WERI-Rb-1 (cell line): ENCODE measurements around the gene DNM2.

Source experiments
- DNase-seq: peaks from one replicate; pipeline ENCODE4 v3.0.0-alpha.2; 2020
- H3K27ac ChIP-seq: fragments of 250-450 bp; sonication (Bioruptor Pico); 2 replicates; pipeline ENCODE4 v1.5.1; 2020; ENCODE audit warnings: mild to moderate bottlenecking, moderate library complexity
- H3K27me3 ChIP-seq: fragments of 250-450 bp; sonication (Bioruptor Pico); 2 replicates; pipeline ENCODE4 v1.5.1; 2021; ENCODE audit warnings: mild to moderate bottlenecking, low read depth, moderate library complexity; ENCODE audit not compliant: insufficient read depth, severe bottlenecking
- H3K36me3 ChIP-seq: fragments of 250-450 bp; sonication (Bioruptor Pico); 2 replicates; pipeline ENCODE4 v1.5.1; 2020; ENCODE audit warnings: mild to moderate bottlenecking, moderate library complexity
- H3K4me3 ChIP-seq: 2 replicates; pipeline ENCODE4 v1.5.1; 2011; ENCODE audit warnings: low read depth, mild to moderate bottlenecking, control low read depth, low read length
- H3K9me3 ChIP-seq: fragments of 250-450 bp; sonication (Bioruptor Pico); 2 replicates; pipeline ENCODE4 v1.5.1; 2021; ENCODE audit warnings: mild to moderate bottlenecking, moderate library complexity; ENCODE audit not compliant: severe bottlenecking
- TF ChIP-seq, protein P1 (sequence below): IDR thresholded peaks from 2 replicates; pipeline ENCODE4 v1.5.1; 2011; ENCODE audit warnings: low read depth, mild to moderate bottlenecking, control low read depth, inconsistent platforms, low read length

Gene DNM2

DNA sequence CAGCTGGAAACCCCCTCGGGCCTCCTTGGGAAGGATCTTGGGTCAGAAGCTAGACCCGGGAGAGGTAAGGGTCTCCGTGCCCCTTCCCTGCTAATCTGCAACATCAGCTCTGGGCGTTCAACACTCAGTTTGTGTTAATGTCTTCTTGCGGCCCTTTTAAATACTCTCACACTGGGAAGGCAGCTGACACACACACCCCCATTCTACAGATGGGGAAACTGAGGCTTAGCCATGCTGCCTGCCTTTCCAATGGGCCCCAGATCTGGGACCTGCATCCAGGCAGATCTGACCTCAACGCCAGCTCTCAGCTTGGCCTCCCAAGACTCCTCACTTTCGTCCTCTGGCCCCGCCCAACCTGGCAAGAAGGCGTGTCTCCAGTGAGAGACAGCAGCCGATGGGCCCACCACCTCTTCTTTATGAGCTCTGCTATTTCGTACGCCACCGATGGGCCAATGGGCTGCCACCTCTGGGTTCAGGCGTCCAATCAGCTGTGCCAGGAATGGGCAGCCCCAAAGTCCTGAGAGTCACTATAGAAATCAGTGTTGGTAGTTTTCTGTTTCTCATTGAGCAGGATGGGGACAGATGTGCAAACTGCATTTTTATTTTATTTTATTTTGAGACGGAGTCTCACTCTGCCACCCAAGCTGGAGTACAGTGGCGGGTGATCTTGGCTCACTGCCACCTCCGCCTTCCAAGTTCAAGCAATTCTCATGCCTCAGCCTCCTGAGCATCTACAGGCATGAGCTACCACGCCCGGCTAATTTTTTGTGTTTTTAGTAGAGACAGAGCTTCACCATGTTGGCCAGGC is 43.8 kb downstream of the DNM2 start:
- TF ChIP-seq, protein P1, sequence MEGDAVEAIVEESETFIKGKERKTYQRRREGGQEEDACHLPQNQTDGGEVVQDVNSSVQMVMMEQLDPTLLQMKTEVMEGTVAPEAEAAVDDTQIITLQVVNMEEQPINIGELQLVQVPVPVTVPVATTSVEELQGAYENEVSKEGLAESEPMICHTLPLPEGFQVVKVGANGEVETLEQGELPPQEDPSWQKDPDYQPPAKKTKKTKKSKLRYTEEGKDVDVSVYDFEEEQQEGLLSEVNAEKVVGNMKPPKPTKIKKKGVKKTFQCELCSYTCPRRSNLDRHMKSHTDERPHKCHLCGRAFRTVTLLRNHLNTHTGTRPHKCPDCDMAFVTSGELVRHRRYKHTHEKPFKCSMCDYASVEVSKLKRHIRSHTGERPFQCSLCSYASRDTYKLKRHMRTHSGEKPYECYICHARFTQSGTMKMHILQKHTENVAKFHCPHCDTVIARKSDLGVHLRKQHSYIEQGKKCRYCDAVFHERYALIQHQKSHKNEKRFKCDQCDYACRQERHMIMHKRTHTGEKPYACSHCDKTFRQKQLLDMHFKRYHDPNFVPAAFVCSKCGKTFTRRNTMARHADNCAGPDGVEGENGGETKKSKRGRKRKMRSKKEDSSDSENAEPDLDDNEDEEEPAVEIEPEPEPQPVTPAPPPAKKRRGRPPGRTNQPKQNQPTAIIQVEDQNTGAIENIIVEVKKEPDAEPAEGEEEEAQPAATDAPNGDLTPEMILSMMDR: no peak
- Histone ChIP-seq H3K27me3 (no peaks in the 10 kb centered on the region), H3K36me3 (peaks cover 31% of the 10 kb centered on the region), H3K9me3 (no peaks in the 10 kb centered on the region), H3K27ac (peak overlapping the region; percentile 58), H3K4me3 (no peak overlapping the region)
- no peak for DNase-seq

DNA sequence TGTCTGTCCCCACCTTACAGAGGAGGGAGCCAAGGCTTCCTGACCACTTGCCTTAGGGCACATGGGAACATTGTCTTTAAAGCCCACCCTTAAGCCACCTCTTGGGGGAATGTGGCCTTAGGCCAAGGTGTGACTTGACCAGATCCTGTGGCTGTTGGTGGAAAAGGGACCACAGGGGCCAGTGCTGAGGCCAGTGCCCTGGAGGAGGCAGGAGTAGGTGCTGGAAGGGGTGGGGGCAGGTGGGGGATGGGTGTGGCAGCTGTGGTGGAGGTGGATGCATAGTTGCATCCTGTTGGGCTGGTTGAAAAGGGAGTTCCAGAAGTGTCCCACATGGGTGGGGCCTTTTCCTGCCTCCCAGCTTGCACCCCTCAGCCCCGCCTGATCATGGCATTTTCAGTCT is 44.8 kb downstream of the DNM2 start:
- H3K27ac ChIP-seq: no peak overlapping the region
- no peak for DNase-seq
- no peaks in the 10 kb centered on the region for H3K9me3 ChIP-seq

DNA sequence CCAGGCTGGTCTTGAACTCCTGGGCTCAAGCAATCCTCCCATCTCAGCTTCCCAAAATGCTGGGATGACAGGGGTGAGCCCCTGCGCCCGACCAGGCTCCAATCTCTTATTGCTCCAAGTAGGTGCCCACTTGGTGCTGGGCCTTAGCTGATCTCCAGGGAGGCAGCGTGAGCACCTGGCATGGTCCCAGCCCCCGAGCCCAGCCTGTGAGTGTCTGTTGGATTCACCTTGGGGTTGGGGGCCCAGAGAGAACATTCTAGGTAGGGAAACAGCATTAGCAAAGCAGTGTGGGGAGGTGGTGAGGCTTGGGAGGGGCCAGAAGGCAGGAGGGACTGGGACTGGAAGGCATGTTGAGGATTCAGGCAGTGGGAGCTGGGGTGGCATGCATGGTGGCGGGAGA is 45.5 kb downstream of the DNM2 start:
- Histone ChIP-seq H3K9me3 (no peaks in the 10 kb centered on the region), H3K4me3 (no peak overlapping the region), H3K36me3 (peaks cover 37% of the 10 kb centered on the region), H3K27ac (no peak overlapping the region), H3K27me3 (no peaks in the 10 kb centered on the region)
- TF ChIP-seq, protein P1: no peak
- DNase-seq: no peak

More for the DNA sequence above, 44.8 kb downstream of the DNM2 start:
- peaks cover 36% of the 10 kb centered on the region for H3K36me3 ChIP-seq
- TF ChIP-seq, protein P1: no peak
- no peaks in the 10 kb centered on the region for H3K27me3 ChIP-seq
- no peak overlapping the region for H3K4me3 ChIP-seq

DNA sequence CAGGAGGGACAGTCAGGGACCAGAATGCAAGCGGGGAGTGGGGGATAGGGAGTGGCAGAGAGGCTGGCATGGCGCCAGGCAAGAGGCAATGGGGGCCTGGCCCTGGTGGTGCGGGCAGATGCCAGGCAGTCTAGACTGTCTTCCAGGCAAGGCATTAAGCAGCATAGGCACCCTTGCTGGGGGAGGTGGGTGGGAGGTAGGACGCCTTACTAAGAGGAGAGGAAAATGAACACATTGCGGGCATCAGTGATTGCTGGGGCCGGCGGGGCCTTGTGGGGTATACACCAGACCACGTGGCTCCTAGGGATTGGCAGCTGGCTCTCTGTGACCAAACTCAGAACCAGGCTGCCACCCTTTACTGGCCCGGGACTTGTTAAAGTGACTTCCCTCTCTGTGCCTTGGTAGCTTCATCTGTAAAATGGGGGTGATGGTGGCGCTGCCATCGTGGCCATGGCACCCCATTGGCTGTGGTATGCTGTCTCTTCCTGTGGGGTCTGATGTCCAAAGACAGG is 46.0 kb downstream of the DNM2 start:
- peaks cover 42% of the 10 kb centered on the region for H3K36me3 ChIP-seq
- TF ChIP-seq, protein P1: no peak
- no peak overlapping the region for H3K4me3 ChIP-seq

DNA sequence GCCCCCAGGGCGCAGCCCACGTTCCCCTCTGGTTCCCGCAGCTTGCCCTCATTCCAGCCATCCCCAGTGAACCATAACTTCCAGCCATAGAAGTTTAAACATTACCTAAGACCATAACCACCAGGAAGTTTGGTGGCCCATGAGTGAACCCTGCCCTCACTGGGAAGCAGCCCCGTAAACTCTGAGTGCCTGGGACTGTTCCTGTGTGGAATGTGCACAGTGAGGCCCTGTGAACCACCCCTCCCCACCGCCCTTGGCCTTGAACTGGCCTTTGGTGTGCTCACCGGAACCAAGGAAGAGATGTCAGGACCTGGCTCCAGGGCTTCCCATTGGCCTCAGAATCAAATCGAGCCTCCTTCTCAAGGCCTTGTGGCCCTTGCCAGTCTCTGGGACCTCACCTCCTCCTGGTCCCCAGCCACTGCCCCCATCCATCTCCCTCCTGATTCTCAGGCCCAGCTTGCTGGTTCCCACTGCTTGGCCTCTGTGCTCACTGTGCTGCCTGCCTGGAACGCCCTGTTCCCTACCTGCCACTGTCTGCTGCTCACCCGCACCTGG is 46.5 kb downstream of the DNM2 start:
- TF ChIP-seq, protein P1: no peak
- H3K9me3 ChIP-seq: no peaks in the 10 kb centered on the region
- DNase-seq: no peak
- H3K4me3 ChIP-seq: no peak overlapping the region
- no peaks in the 10 kb centered on the region for H3K27me3 ChIP-seq
- H3K27ac ChIP-seq: no peak overlapping the region
- H3K36me3 ChIP-seq: peaks cover 46% of the 10 kb centered on the region

More for the DNA sequence above, 46.0 kb downstream of the DNM2 start:
- DNase-seq: no peak
- Histone ChIP-seq H3K9me3 (no peaks in the 10 kb centered on the region), H3K27me3 (no peaks in the 10 kb centered on the region), H3K27ac (no peak overlapping the region)
